GM18505 (cell line): ENCODE results near the gene MTCL3.
A peak's percentile ranks its signal among the peaks of the same experiment; 100 is the strongest.

ENCODE experiments used
- ATAC-seq: cut with Tn5 transposase; IDR thresholded peaks from one replicate; pipeline ENCODE4 v1.9.1; 2021; ENCODE audit not compliant: unreplicated experiment
- POLR2A ChIP-seq: IDR thresholded peaks from 4 replicates; pipeline ENCODE4 v1.6.1; 2011; ENCODE audit warnings: borderline replicate concordance; ENCODE audit not compliant: insufficient read depth, insufficient read length; ENCODE audit errors: extremely low read depth

MTCL3 gene

GRCh38 chr6:127496471-127496870 lies 22.7 kb downstream of the MTCL3 start:
- ATAC-seq: no peak
- no peak for TF ChIP-seq POLR2A

DNA sequence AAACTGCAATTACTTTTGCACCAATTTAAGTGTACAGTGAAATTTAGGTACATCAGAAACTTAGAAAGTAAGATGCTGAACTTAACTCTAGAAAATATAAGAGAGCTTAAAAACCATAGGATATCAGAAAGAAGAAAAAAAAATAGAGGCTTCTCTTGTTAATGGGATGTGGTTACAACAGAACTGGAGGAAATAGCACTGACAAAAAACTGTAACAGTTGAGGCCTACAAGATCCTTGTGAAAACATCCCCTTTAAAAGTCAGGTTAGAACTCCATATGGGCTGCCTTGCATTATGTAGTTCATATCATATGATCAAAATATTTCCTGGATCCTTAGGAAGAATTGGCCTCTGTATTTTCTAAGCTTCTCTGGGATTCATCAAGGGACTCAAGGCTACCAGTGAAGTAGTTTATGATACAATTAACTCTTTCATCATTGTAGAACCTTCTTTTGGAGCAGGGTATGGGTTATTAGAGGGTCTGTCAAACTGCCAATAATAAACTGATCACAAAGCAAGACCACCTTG lies 24.8 kb downstream of the MTCL3 start:
- no peak for ATAC-seq
- TF ChIP-seq POLR2A: no peak

GRCh38 chr6:127489248-127489647 lies 29.9 kb downstream of the MTCL3 start:
- no peak for ATAC-seq
- TF ChIP-seq POLR2A: no peak

GRCh38 chr6:127486934-127487333 lies 32.2 kb downstream of the MTCL3 start:
- TF ChIP-seq POLR2A: no peak
- ATAC-seq: no peak

GRCh38 chr6:127484212-127484863 lies 34.8 kb downstream of the MTCL3 start:
- no peak for TF ChIP-seq POLR2A
- peak; percentile 99 for ATAC-seq

DNA sequence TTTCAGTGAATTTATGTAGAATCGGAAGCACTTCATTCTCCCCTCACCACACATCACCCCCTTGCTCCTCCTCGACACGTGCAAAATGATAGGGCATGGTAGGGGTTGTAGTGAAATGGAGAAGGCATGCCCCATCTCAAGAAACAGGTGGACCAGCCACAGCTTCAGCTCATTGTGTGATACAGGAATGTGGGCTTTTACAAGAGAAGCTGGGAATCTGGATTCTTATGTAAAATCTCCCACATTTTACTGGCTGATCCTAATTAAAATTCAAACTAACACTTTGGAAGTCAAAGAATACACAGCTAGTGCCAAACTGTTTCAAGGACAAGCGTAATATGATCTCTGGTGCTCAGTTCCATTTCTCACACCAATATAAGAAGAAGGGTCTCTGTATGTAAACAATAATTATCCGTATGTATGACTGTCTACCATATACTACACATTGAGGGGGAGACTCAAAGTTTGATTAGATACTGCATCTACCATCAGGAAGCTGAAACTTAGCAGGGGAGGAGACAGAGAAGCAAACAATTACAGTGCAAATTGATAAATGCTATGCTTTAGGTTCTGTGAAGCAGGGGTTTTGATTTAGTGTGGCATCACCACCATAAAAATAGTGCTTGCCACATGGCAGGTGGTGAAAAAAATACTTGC lies 35.6 kb downstream of the MTCL3 start:
- ATAC-seq: peak; percentile 22
- TF ChIP-seq POLR2A: no peak

GRCh38 chr6:127482325-127482724 lies 36.8 kb downstream of the MTCL3 start:
- no peak for ATAC-seq
- TF ChIP-seq POLR2A: no peak

- no peak for TF ChIP-seq POLR2A
- ATAC-seq: no peak
These were observed 37.5 kb downstream of the MTCL3 start for GRCh38 chr6:127481628-127482027.

DNA sequence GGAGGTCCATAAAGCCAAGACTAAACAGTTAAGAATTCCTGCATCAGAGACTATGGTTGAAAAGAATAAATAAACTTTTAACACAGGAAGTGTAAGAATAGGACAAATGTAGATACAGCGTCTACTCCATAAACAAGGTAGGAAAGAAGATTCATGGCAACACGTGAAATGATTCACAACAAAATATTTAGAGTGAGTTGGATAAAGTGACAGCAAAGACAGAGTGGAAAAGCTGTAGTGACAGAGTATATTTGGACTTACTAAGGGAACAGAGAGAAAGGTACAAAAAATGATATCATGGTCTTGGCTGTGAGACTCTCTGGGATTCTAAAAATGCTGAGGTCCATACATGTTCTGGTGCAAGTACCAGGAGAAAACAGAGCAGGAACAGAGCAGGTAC lies 38.0 kb downstream of the MTCL3 start:
- no peak for ATAC-seq
- TF ChIP-seq POLR2A: no peak

- ATAC-seq: no peak
- TF ChIP-seq POLR2A: no peak
These were observed 41.5 kb downstream of the MTCL3 start for GRCh38 chr6:127477658-127478057.

GRCh38 chr6:127475823-127476176 lies 43.3 kb downstream of the MTCL3 start:
- no peak for ATAC-seq
- TF ChIP-seq POLR2A: no peak

DNA sequence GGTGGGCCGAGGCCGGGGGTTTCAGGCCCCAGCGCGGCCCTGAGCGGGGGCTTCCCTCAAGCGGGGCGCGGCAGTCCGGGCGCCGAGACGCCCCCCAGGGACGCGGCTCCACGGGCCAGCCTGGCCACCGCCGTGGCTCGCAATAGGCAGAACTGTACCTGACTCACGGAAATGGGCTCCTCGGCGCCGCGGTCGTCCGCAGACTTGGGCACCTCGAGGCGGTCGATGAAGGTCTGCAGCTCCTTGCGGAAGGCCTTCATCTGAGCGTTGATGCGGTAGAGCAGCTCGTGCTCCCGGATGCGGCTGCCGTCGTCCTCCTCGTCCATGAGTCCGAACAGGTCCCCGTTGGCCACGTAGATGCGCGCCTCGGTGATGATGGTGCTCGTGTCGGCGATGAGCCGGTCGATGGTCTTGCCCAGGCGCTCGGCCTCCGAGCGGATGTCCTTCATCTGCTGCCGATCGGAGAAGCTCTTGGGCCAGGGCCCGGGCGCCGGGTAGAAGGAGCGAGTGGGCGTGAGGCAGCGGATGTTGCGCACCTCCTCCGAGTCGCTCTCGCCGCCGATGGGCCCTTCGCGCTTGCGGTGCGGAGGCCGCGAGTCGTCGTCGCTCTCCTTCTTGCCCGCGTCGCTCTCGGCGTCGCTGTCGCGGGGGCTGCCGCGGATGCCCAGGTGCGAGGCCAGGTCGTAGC lies 43.9 kb downstream of the MTCL3 start:
- TF ChIP-seq POLR2A: no peak
- no peak for ATAC-seq

DNA sequence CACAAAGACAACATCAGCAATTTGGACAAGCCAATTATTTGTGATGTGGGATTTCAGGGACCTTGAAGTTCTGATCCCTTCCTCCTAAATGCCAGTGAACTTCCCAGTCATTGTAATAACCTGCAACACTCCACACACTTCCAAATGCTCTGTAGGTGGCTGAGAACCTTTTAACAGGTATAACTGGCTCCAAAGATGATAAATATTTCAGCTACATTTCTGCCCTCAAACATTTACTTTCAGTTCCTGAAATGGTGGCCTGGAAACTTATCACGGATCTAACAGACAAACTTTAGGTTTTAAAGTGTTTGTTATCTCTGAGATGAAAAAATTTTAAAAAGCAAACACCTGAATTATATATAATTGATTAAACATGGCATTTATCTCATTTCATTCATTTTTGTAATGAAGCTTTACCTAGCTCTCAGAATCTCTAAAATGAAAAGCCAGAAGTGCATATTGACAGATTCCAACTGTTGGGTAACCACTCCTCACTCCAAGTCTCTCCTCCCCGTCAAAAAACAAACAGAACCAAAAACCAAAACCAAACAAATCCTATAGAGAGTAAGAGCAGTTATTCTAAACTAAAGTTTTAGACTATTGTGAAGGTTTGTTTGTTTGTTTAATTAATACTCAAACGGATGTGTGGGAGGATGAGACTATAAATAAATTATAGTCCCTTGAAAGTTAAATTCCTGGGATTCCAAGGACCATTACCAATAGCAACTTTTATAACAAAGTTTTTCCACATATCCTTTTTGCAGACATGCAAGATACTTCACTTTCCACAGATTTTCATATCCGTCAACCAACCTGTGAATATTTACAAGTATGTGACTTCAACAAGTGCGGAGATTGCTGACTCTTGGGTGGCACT lies 47.5 kb downstream of the MTCL3 start:
- no peak for TF ChIP-seq POLR2A
- no peak for ATAC-seq
